Measurements from ENCODE around the gene SLC9C1. TPM values are rescaled to one million over a fixed set of nuclear protein-coding genes. Genes with fewer than 3 reads are reported as not detected.

SLC9C1 gene
- total RNA-seq, 1 donor from 2014 or later, result 3.9 TPM

GRCh38 chr3:112136046-112136445 lies 158.0 kb downstream of the SLC9C1 start:
- intact Hi-C loops (cut with DNase I), result loop anchor here (10.0 kb wide), 1 partner anchor 399 kb away; no protein-coding TSS in a partner anchor
- no peak for DNase-seq (ENCODE audit: low spot score)

- intact Hi-C loops (cut with DNase I), result loop anchor here (10.0 kb wide), 1 partner anchor 400 kb away; no protein-coding TSS in a partner anchor
- no peak for DNase-seq (ENCODE audit: low spot score)
Measured at GRCh38 chr3:112134335-112135124, 159.5 kb downstream of the SLC9C1 start.

- intact Hi-C loops (cut with DNase I), result loop anchor here (10.0 kb wide), 1 partner anchor 401 kb away; no protein-coding TSS in a partner anchor
- no peak for DNase-seq (ENCODE audit: low spot score)
Measured at GRCh38 chr3:112133626-112134334, 160.2 kb downstream of the SLC9C1 start.

GRCh38 chr3:112132975-112133448 lies 161.0 kb downstream of the SLC9C1 start, which contains the start of gene GCSAM:
TSS of gene GCSAM (minus strand) at chr3:112133248. CDS start at chr3:112133120, 128 bp downstream.
- intact Hi-C loops (cut with DNase I), result loop anchor here (10.0 kb wide), 1 partner anchor 402 kb away; no protein-coding TSS in a partner anchor
- DNase-seq (ENCODE audit: low spot score), result no peak

GRCh38 chr3:112132554-112132953 lies 161.5 kb downstream of the SLC9C1 start:
- DNase-seq (ENCODE audit: low spot score), result no peak
- intact Hi-C loops (cut with DNase I), result loop anchor here (10.0 kb wide), 1 partner anchor 402 kb away; no protein-coding TSS in a partner anchor

- intact Hi-C loops (cut with DNase I), result loop anchor here (10.0 kb wide), 1 partner anchor 403 kb away; no protein-coding TSS in a partner anchor
- no peak for DNase-seq (ENCODE audit: low spot score)
Measured at GRCh38 chr3:112132088-112132487, 161.9 kb downstream of the SLC9C1 start.

- intact Hi-C loops (cut with DNase I), result loop anchor here (10.0 kb wide), 1 partner anchor 404 kb away; no protein-coding TSS in a partner anchor
- DNase-seq (ENCODE audit: low spot score), result no peak
Measured at GRCh38 chr3:112131111-112131510, 162.9 kb downstream of the SLC9C1 start.

- DNase-seq (ENCODE audit: low spot score), result no peak
- intact Hi-C loops (cut with DNase I), result loop anchor here (10.0 kb wide), 1 partner anchor 404 kb away; no protein-coding TSS in a partner anchor
Measured at GRCh38 chr3:112130638-112130993, 163.4 kb downstream of the SLC9C1 start.

- DNase-seq (ENCODE audit: low spot score), result no peak
- intact Hi-C loops (cut with DNase I), result loop anchor here (10.0 kb wide), 1 partner anchor 405 kb away; no protein-coding TSS in a partner anchor
Measured at GRCh38 chr3:112129925-112130637, 163.9 kb downstream of the SLC9C1 start.

- intact Hi-C loops (cut with DNase I), result no loop called here
- no peak for DNase-seq (ENCODE audit: low spot score)
Measured at GRCh38 chr3:112128843-112129727, 164.9 kb downstream of the SLC9C1 start.

GRCh38 chr3:112127522-112128494 lies 166.2 kb downstream of the SLC9C1 start:
- intact Hi-C loops (cut with DNase I), result no loop called here
- DNase-seq (ENCODE audit: low spot score), result no peak

GRCh38 chr3:112126511-112126911 lies 167.5 kb downstream of the SLC9C1 start:
- intact Hi-C loops (cut with DNase I), result no loop called here
- no peak for DNase-seq (ENCODE audit: low spot score)

GRCh38 chr3:112124907-112125607 lies 169.0 kb downstream of the SLC9C1 start:
- DNase-seq (ENCODE audit: low spot score), result no peak
- intact Hi-C loops (cut with DNase I), result no loop called here

GRCh38 chr3:112123548-112123947 lies 170.5 kb downstream of the SLC9C1 start:
- intact Hi-C loops (cut with DNase I), result no loop called here

GRCh38 chr3:112122870-112123269 lies 171.1 kb downstream of the SLC9C1 start:
- intact Hi-C loops (cut with DNase I), result no loop called here
- DNase-seq (ENCODE audit: low spot score), result no peak

More at GRCh38 chr3:112123548-112123947, 170.5 kb downstream of the SLC9C1 start:
- no peak for DNase-seq (ENCODE audit: low spot score)

GRCh38 chr3:112121577-112122547 lies 172.2 kb downstream of the SLC9C1 start:
- intact Hi-C loops (cut with DNase I), result no loop called here
- DNase-seq (ENCODE audit: low spot score), result no peak
